ENCODE data around the gene RNF44. TPM values are rescaled to one million over a fixed set of nuclear protein-coding genes. Genes with fewer than 3 reads are reported as not detected.

RNF44 gene
- total and polyA plus RNA-seq, 2 of the 13 experiments (the other 11 are each of a cell fraction or from before 2014, with no cell fraction given) = 9.2 to 16.8 TPM

- H3K9me3 ChIP-seq (ENCODE audit: low read length) = no peaks in the 10 kb centered on the region
- ChIA-PET CTCF (ENCODE audit: low intra/inter-chr PET ratio, low total read pairs) (no interaction called here), POLR2A (no interaction called here)
- no peaks in the 10 kb centered on the region for H4K20me1 ChIP-seq (ENCODE audit: insufficient read depth, low read length)
- H3K4me1 ChIP-seq (ENCODE audit: insufficient read depth, low read length) = peaks cover 77% of the 10 kb centered on the region
- H3K9ac ChIP-seq (ENCODE audit: insufficient read depth, low read depth, low read length) = peak overlapping the region; percentile 74
- H3K4me2 ChIP-seq (ENCODE audit: low read depth, low read length) = peak overlapping the region; percentile 93
- H2AFZ ChIP-seq (ENCODE audit: low read length) = no peak overlapping the region
- H3K27me3 ChIP-seq (ENCODE audit: control insufficient read depth in 1 of 2, insufficient read depth in 2 of 2, low read length in 2 of 2) = no peaks in the 10 kb centered on the region; a peak in 1 of 5 replicates
- H3K4me3 ChIP-seq (replicated peaks in 1 of 3; ENCODE audit: insufficient read depth in 1 of 3, low read depth in 2 of 3, low read length in 3 of 3) = peak overlapping the region; percentile 67 to 77 (median 68)
- H3K36me3 ChIP-seq (replicated peaks in 1 of 2; ENCODE audit: control insufficient read depth in 1 of 2, insufficient read depth in 2 of 2, low read length in 2 of 2) = no peaks in the 10 kb centered on the region
- WGBS (ENCODE audit: low lambda C conversion rate) = 17% methylated on average over 11 of the region's 16 CpGs
- peak overlapping the region; percentile 13 for H3K27ac ChIP-seq (ENCODE audit: extremely low read length, insufficient read depth, low read length)
- no TSS peak for BruUV-seq (replicated peaks)
- ATAC-seq = no peak
- intact Hi-C loops (cut with micrococcal nuclease; ENCODE audit: unreplicated experiment) (no loop called here), in situ Hi-C loops (cut with HindIII; ENCODE audit: extremely low pct_ligation_motif_present, low pct_unique_long_range_greater_than_20kb) (loop anchor here (25.0 kb wide), 1 partner anchor 820 kb away; the partner anchor contains the start of genes LMAN2 and RGS14)
- no peak for DNase-seq (ENCODE audit: low spot score)
- FAIRE-seq = no peak
- no peaks in the 10 kb centered on the region for H3K79me2 ChIP-seq (ENCODE audit: insufficient read depth, low read length)
- TF ChIP-seq HNRNPH1 (optimal IDR thresholded peaks at IDR 0.05; ENCODE audit: low read depth, low read length) = no peak
- no peak for TF ChIP-seq KDM3A (CRISPR knock-in tag; IDR thresholded peaks at IDR 0.05; ENCODE audit: low read depth)
- TF ChIP-seq DZIP1 (CRISPR knock-in tag; IDR thresholded peaks at IDR 0.05) = 0 out of 2 replicates have a peak, but pooled peaks have one; percentile 4
- 0 out of 2 replicates have a peak, but pooled peaks have one; percentile 6 for TF ChIP-seq GMEB1 (CRISPR knock-in tag; IDR thresholded peaks at IDR 0.05; ENCODE audit: borderline replicate concordance)
- no peak for TF ChIP-seq DR1 (CRISPR knock-in tag; IDR thresholded peaks at IDR 0.05)
- no peak for TF ChIP-seq ZBTB3 (CRISPR knock-in tag; IDR thresholded peaks at IDR 0.05; ENCODE audit: borderline replicate concordance, low read depth)
- TF ChIP-seq ZNF512B (CRISPR knock-in tag; IDR thresholded peaks at IDR 0.05; ENCODE audit: borderline replicate concordance) = no peak
- no peak for TF ChIP-seq GLMP (CRISPR knock-in tag; IDR thresholded peaks at IDR 0.05; ENCODE audit: borderline replicate concordance)
- no peak for TF ChIP-seq MXI1 (IDR thresholded peaks at IDR 0.05; ENCODE audit: borderline replicate concordance, low read depth, low read length)
- no peak for TF ChIP-seq KLF9 (CRISPR knock-in tag; IDR thresholded peaks at IDR 0.05; ENCODE audit: low read depth)
- no peak for TF ChIP-seq SOX6 (IDR thresholded peaks at IDR 0.05)
- TF ChIP-seq SOX6 (CRISPR knock-in tag; IDR thresholded peaks at IDR 0.05) = peak; percentile 15; the same call in 1 of the 2 replicates
- TF ChIP-seq ZNF225 (CRISPR knock-in tag; IDR thresholded peaks at IDR 0.05) = 0 out of 2 replicates have a peak, but pooled peaks have one; percentile 11
- no peak for TF ChIP-seq MTERF4 (CRISPR knock-in tag; IDR thresholded peaks at IDR 0.05)
These were observed 5.0 kb upstream of the RNF44 start for GRCh38 chr5:176542135-176542595.

Data from HepG2 (cell line).